ENCODE measurements around the gene ITPA.

Gene ITPA

GRCh38 chr20:3231889-3232588 lies 22.7 kb downstream of the ITPA start:
- no peak for DNase-seq (ENCODE audit: low read depth)
- no peak for TF ChIP-seq CTCF (conservative IDR thresholded peaks at IDR 0.05; ENCODE audit: low read depth, low read length)
- no peak overlapping the region for H3K4me3 ChIP-seq (ENCODE audit: low read depth, low read length)

- TF ChIP-seq CTCF (conservative IDR thresholded peaks at IDR 0.05; ENCODE audit: low read depth, low read length), result no peak
- no peak overlapping the region for H3K4me3 ChIP-seq (ENCODE audit: low read depth, low read length)
- no peak for DNase-seq (ENCODE audit: low read depth)
These were observed 24.1 kb downstream of the ITPA start for GRCh38 chr20:3233131-3233990.

GRCh38 chr20:3233991-3234498 lies 24.7 kb downstream of the ITPA start:
- TF ChIP-seq CTCF (conservative IDR thresholded peaks at IDR 0.05; ENCODE audit: low read depth, low read length), result no peak
- H3K4me3 ChIP-seq (ENCODE audit: low read depth, low read length), result no peak overlapping the region
- DNase-seq (ENCODE audit: low read depth), result no peak

GRCh38 chr20:3235666-3236324 lies 26.5 kb downstream of the ITPA start:
- TF ChIP-seq CTCF (conservative IDR thresholded peaks at IDR 0.05; ENCODE audit: low read depth, low read length), result no peak
- no peak overlapping the region for H3K4me3 ChIP-seq (ENCODE audit: low read depth, low read length)
- DNase-seq (ENCODE audit: low read depth), result no peak

GRCh38 chr20:3237011-3237957 lies 28.0 kb downstream of the ITPA start:
- no peak for TF ChIP-seq CTCF (conservative IDR thresholded peaks at IDR 0.05; ENCODE audit: low read depth, low read length)
- no peak overlapping the region for H3K4me3 ChIP-seq (ENCODE audit: low read depth, low read length)

GRCh38 chr20:3237958-3238615 lies 28.8 kb downstream of the ITPA start:
- DNase-seq (ENCODE audit: low read depth), result no peak
- TF ChIP-seq CTCF (conservative IDR thresholded peaks at IDR 0.05; ENCODE audit: low read depth, low read length), result no peak

More at GRCh38 chr20:3237011-3237957, 28.0 kb downstream of the ITPA start:
- no peak for DNase-seq (ENCODE audit: low read depth)

More at GRCh38 chr20:3237958-3238615, 28.8 kb downstream of the ITPA start:
- H3K4me3 ChIP-seq (ENCODE audit: low read depth, low read length), result peak overlapping the region; percentile 67
